ENCODE measurements around the gene STIMATE.

DNA sequence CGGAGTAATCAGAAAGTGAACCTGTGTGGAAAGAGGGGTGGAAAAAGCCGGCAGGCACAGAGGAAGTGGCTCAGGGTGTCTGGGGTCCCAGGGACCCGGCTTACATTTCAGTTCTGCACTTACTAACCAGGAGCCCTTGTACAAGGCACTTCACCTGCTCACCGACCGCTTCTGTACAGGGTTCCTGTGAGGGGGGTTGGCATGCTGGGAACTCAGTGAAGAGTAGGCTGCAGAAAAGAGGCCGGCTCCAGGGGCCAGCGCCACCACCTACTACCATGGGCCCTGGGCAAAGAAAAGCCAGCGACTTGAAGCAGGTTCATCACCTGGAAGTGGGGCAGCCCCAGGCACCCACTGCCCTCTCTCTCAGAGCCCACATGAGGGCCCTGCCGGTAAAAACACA, 6.2 kb downstream of the STIMATE start:
- no peak for TF ChIP-seq EP300 (IDR thresholded peaks at IDR 0.05; ENCODE audit: low read depth)
- TF ChIP-seq, protein P1, sequence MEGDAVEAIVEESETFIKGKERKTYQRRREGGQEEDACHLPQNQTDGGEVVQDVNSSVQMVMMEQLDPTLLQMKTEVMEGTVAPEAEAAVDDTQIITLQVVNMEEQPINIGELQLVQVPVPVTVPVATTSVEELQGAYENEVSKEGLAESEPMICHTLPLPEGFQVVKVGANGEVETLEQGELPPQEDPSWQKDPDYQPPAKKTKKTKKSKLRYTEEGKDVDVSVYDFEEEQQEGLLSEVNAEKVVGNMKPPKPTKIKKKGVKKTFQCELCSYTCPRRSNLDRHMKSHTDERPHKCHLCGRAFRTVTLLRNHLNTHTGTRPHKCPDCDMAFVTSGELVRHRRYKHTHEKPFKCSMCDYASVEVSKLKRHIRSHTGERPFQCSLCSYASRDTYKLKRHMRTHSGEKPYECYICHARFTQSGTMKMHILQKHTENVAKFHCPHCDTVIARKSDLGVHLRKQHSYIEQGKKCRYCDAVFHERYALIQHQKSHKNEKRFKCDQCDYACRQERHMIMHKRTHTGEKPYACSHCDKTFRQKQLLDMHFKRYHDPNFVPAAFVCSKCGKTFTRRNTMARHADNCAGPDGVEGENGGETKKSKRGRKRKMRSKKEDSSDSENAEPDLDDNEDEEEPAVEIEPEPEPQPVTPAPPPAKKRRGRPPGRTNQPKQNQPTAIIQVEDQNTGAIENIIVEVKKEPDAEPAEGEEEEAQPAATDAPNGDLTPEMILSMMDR (IDR thresholded peaks at IDR 0.05), result no peak
